SK-N-SH treated with all-trans-retinoic acid at 6 μM for 48 hours (cell line): ENCODE measurements around the gene RNF208.

Experiments
- RARB ChIP-seq: fragments of 250-450 bp; sonication (Bioruptor Pico); IDR thresholded peaks from 2 replicates; pipeline ENCODE4 v1.8.0; 2021; ENCODE audit warnings: mild to moderate bottlenecking, moderate library complexity
- ZC3H10 ChIP-seq: fragments of 250-450 bp; sonication (Bioruptor Pico); IDR thresholded peaks from 2 replicates; pipeline ENCODE4 v1.5.1; 2021; ENCODE audit warnings: mild to moderate bottlenecking, moderate library complexity

DNA sequence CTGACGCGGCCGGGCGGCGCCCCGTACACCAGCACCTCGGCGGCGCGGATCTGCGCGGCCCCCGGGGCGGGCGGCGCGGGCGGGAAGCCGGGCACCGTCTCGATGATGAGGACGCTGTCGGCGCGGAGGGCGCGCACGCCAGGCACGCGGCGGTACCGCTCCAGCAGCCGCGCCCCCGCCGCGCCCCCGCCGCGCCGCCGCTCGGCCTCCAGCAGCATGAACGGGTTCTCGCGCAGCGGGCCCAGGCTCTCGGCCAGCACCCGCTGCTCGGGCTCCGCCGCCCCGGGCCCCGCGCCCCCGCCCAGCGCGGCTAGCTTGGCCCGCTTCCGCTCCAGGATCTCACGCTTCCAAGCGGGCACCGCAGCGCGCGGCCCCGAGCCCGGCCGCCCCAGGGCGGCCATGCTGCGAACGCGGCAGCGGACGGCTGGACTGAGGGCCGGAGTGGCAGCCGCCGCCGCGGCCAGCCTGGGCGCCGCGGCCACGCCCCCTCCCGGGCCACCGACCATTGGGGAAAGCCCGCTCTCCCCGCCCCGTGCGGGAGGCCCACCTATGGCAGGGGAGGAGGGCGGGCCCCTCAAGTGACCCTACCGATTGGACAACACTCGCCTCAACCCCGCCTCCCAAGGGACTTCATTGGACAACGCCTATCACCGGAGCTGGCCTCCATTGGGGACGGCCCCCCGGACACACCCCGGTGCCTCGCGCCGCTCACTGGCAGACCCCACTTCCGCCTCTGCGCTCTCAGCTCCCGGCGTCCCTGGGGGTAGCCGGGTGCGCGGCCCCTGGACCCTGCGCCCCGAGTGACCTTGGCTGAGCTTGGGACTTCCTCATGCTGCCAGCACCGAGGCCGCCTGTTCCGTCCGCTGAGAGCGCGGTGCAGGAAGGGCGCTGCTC lies 21.5 kb downstream of the RNF208 start, which contains the start of gene TPRN:
- TF ChIP-seq RARB (CRISPR knock-in tag) (no peak), ZC3H10 (CRISPR knock-in tag) (no peak)
